ENCODE data around the gene CDH23.
A peak's percentile ranks its signal among the peaks of the same experiment; 100 is the strongest.

Gene CDH23

DNA sequence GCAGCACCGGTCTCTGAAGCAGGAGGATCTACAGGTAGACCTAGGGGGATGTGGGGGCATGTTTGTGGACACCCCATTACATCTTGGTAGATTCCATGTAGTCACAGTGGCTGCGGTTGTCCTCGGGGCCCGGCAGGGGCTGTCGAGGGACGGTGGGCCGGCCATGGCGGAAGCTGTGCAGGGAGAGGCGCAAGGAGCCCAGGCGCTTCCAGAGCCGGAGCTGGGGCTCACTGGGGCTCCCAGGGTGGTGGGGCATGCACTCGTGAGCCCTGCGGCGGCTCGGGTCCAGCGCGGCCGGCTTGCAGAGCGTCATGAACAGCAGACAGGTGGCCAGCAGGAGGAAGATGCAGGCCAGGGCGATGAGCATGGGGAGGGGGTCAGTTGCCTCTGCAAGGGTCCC is 319.1 kb downstream of the CDH23 start:
- peak overlapping the region; percentile 77 for H3K27ac Mint-ChIP-seq
- H3K27me3 Mint-ChIP-seq, result no peaks in the 10 kb centered on the region
- no peaks in the 10 kb centered on the region for H3K36me3 Mint-ChIP-seq (ENCODE audit: low read depth)
- H3K9me3 Mint-ChIP-seq, result no peaks in the 10 kb centered on the region
- H3K4me1 Mint-ChIP-seq (ENCODE audit: low read depth), result peaks cover 54% of the 10 kb centered on the region
- no peak overlapping the region for H3K4me3 Mint-ChIP-seq
- no peak for DNase-seq

GRCh38 chr10:71716426-71716825 is 319.7 kb downstream of the CDH23 start:
- Mint-ChIP-seq H3K27ac (peak overlapping the region; percentile 11), H3K27me3 (no peaks in the 10 kb centered on the region), H3K4me3 (no peak overlapping the region)

GRCh38 chr10:71717056-71717455 is 320.3 kb downstream of the CDH23 start:
- H3K36me3 Mint-ChIP-seq (ENCODE audit: low read depth), result no peaks in the 10 kb centered on the region
- H3K27ac Mint-ChIP-seq, result peak overlapping the region; percentile 40
- no peaks in the 10 kb centered on the region for H3K9me3 Mint-ChIP-seq
- DNase-seq, result no peak
- no peak overlapping the region for H3K4me3 Mint-ChIP-seq
- H3K27me3 Mint-ChIP-seq, result no peaks in the 10 kb centered on the region
- peaks cover 52% of the 10 kb centered on the region for H3K4me1 Mint-ChIP-seq (ENCODE audit: low read depth)

More at GRCh38 chr10:71716426-71716825, 319.7 kb downstream of the CDH23 start:
- Mint-ChIP-seq H3K9me3 (no peaks in the 10 kb centered on the region), H3K36me3 (ENCODE audit: low read depth) (no peaks in the 10 kb centered on the region), H3K4me1 (ENCODE audit: low read depth) (peaks cover 54% of the 10 kb centered on the region)
- DNase-seq, result no peak

DNA sequence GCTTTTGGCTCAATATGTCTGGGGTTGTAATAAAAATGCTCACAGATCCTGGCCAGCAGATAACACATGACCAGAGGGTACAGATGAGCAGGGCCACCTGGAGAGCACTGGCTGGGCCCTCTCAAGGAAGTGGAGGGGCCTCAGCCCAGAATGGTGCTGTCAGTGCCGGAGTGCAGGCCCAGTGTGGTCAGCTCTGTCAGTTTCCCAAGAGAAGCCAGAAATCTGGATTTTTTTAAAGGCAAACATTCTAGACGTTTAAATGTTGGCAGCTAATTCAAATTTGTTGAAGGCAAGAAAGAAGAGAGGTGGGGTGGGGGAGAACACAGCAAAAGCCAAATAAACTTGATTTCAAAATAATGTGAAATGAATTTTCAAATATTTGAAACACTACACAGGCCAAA is 320.8 kb downstream of the CDH23 start:
- H3K27ac Mint-ChIP-seq, result peak overlapping the region; percentile 59

DNA sequence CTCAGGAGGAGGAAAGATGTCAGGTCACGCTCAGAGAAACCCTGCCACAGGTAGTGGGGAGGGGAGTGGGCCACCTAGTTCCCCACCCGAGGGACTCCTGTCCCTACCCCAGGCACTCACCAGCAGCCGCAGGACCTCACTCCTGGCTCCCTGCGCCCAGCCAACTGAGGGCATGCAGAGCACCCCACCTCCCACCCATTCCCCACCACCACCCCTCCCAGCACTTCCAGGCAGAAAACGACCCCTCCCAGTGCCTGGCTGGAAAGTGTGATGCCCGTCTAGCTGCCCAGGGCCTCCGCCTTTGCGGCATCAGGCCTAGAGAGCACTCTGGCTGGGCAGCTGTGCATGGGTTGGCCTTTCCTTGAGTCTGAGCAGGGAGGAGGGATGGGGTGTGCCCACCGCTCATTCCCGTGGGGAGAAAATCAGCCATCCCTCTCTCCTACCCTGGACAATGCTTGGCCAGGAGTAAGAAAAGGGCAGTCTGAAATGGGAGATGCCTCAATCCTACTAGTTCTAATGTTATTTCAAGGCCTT is 321.5 kb downstream of the CDH23 start:
- no peaks in the 10 kb centered on the region for H3K9me3 Mint-ChIP-seq
- H3K4me1 Mint-ChIP-seq (ENCODE audit: low read depth), result peaks cover 50% of the 10 kb centered on the region
- H3K27me3 Mint-ChIP-seq, result no peaks in the 10 kb centered on the region
- H3K27ac Mint-ChIP-seq, result no peak overlapping the region
- H3K36me3 Mint-ChIP-seq (ENCODE audit: low read depth), result no peaks in the 10 kb centered on the region
- no peak overlapping the region for H3K4me3 Mint-ChIP-seq
- no peak for DNase-seq

More for the DNA sequence above, 320.8 kb downstream of the CDH23 start:
- Mint-ChIP-seq H3K9me3 (no peaks in the 10 kb centered on the region), H3K4me3 (no peak overlapping the region), H3K4me1 (ENCODE audit: low read depth) (peaks cover 50% of the 10 kb centered on the region), H3K36me3 (ENCODE audit: low read depth) (no peaks in the 10 kb centered on the region), H3K27me3 (no peaks in the 10 kb centered on the region)
- DNase-seq, result no peak

DNA sequence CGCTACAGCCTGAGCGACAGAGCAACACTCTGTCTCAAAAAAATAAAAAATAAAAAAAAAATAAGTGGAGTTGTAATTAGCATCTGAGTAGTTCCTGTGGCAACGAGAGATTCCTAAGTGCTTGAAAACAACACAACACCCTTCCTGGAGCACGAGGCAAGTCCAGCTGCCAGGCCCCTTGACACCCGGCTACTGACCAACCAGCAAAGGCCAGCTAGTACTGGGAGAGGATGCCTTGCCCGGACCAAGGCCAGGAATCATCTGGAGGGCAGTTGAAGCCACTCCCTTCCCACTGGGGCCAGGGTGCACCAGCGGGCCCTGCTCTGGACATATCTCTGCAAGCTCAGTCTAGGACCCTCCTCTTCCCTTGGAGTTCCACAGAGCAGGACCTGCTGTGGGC is 322.3 kb downstream of the CDH23 start:
- Mint-ChIP-seq H3K4me3 (no peak overlapping the region), H3K27ac (peak overlapping the region; percentile 50), H3K9me3 (no peaks in the 10 kb centered on the region), H3K4me1 (ENCODE audit: low read depth) (peaks cover 50% of the 10 kb centered on the region), H3K27me3 (no peaks in the 10 kb centered on the region), H3K36me3 (ENCODE audit: low read depth) (no peaks in the 10 kb centered on the region)
- no peak for DNase-seq

DNA sequence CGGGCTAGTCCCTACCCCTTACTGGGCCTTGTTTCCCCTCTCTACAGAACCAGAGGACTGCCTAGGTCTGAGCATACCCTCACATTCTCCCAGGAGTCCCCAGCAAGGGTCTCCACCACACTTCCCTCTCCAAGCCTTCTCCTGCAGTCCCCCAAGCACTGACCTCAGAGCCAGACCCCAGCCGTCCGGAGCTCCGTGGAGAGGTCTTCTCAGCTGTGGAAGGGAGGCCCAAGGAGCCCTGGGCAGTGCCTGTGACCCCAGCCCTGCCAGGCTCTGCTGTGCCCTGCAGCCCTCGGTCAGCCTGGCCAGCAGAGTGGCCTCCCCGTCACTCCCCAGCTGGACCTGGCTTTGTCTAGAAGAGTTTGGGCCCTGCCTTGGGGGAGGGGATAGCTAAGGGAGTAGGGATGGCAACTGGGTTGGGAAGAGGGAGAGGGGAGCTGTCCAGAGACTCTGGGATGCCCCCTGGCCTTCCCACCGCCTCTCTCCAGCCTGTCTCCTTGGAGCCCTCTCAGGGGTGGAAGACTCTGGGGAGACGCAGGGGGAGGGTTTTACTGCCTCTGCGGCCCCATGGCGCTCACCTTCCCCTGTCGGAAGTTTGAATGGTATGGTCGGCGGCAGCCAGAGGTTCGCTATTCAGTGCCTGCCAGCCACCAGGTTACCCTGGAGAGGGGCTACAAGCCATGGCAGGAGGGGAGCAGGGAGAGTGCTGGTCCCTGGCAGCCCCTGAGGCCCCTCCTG is 322.9 kb downstream of the CDH23 start, which contains the start of gene C10orf105:
Gene C10orf105, minus strand, starts transcription at position 315 of the 738 bp plus-strand sequence. CDS start 3,441 bp downstream, outside the sequence.
- Mint-ChIP-seq H3K4me1 (ENCODE audit: low read depth) (peaks cover 50% of the 10 kb centered on the region), H3K9me3 (no peaks in the 10 kb centered on the region), H3K27me3 (no peaks in the 10 kb centered on the region), H3K36me3 (ENCODE audit: low read depth) (no peaks in the 10 kb centered on the region), H3K27ac (peak within 1 kb of the TSS; percentile 70), H3K4me3 (no peak within 1 kb of the TSS)
- no peak for DNase-seq

GRCh38 chr10:71720288-71720687 is 323.6 kb downstream of the CDH23 start:
- Mint-ChIP-seq H3K4me1 (ENCODE audit: low read depth) (peaks cover 52% of the 10 kb centered on the region), H3K36me3 (ENCODE audit: low read depth) (no peaks in the 10 kb centered on the region), H3K27ac (peak overlapping the region; percentile 70), H3K4me3 (no peak overlapping the region), H3K9me3 (no peaks in the 10 kb centered on the region), H3K27me3 (no peaks in the 10 kb centered on the region)
- DNase-seq, result no peak

GRCh38 chr10:71721313-71721712 is 324.6 kb downstream of the CDH23 start:
- DNase-seq, result no peak
- peak overlapping the region; percentile 7 for H3K27ac Mint-ChIP-seq

GRCh38 chr10:71722849-71723248 is 326.1 kb downstream of the CDH23 start:
- H3K27ac Mint-ChIP-seq, result peak overlapping the region; percentile 98
- DNase-seq, result no peak
- peaks cover 63% of the 10 kb centered on the region for H3K4me1 Mint-ChIP-seq (ENCODE audit: low read depth)

More at GRCh38 chr10:71721313-71721712, 324.6 kb downstream of the CDH23 start:
- no peak overlapping the region for H3K4me3 Mint-ChIP-seq
- no peaks in the 10 kb centered on the region for H3K9me3 Mint-ChIP-seq
- no peaks in the 10 kb centered on the region for H3K36me3 Mint-ChIP-seq (ENCODE audit: low read depth)
- H3K4me1 Mint-ChIP-seq (ENCODE audit: low read depth), result peaks cover 53% of the 10 kb centered on the region
- H3K27me3 Mint-ChIP-seq, result no peaks in the 10 kb centered on the region

DNA sequence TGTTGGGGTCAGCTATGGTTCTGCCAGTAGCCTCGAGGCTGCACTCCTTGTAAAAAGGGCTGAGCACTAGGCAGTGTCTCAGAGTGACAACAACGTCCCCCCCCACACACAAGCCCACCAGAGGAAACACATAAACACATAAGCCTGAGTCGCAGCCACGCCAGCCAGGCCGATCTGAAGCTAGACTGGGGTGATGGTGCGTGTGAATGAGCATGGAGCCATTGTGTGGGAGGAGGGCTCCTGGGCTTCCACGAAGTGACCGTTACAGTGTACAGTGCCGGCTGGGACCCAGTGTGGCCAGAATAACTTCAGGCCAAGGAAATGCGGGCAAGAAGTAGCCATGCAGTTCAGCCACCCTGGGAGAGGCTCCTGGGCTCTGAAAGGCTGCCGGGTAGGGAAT is 326.6 kb downstream of the CDH23 start:
- H3K4me3 Mint-ChIP-seq, result no peak overlapping the region
- H3K27ac Mint-ChIP-seq, result peak overlapping the region; percentile 98
- H3K36me3 Mint-ChIP-seq (ENCODE audit: low read depth), result no peaks in the 10 kb centered on the region
- no peaks in the 10 kb centered on the region for H3K9me3 Mint-ChIP-seq
- no peaks in the 10 kb centered on the region for H3K27me3 Mint-ChIP-seq
- DNase-seq, result no peak
- peaks cover 68% of the 10 kb centered on the region for H3K4me1 Mint-ChIP-seq (ENCODE audit: low read depth)

More at GRCh38 chr10:71722849-71723248, 326.1 kb downstream of the CDH23 start:
- Mint-ChIP-seq H3K27me3 (no peaks in the 10 kb centered on the region), H3K4me3 (no peak overlapping the region), H3K9me3 (no peaks in the 10 kb centered on the region), H3K36me3 (ENCODE audit: low read depth) (no peaks in the 10 kb centered on the region)

- no peaks in the 10 kb centered on the region for H3K36me3 Mint-ChIP-seq (ENCODE audit: low read depth)
- H3K4me1 Mint-ChIP-seq (ENCODE audit: low read depth), result peaks cover 80% of the 10 kb centered on the region
- peak overlapping the region; percentile 98 for H3K27ac Mint-ChIP-seq
- peak overlapping the region; percentile 16 for H3K4me3 Mint-ChIP-seq
- DNase-seq, result no peak
- H3K9me3 Mint-ChIP-seq, result no peaks in the 10 kb centered on the region
- no peaks in the 10 kb centered on the region for H3K27me3 Mint-ChIP-seq
Measured at GRCh38 chr10:71724539-71724938, 327.8 kb downstream of the CDH23 start.

GRCh38 chr10:71725249-71725648 is 328.5 kb downstream of the CDH23 start:
- H3K4me3 Mint-ChIP-seq, result no peak overlapping the region
- H3K27ac Mint-ChIP-seq, result peak overlapping the region; percentile 98
- peaks cover 85% of the 10 kb centered on the region for H3K4me1 Mint-ChIP-seq (ENCODE audit: low read depth)
- H3K27me3 Mint-ChIP-seq, result no peaks in the 10 kb centered on the region
- DNase-seq, result peak; percentile 51
- H3K36me3 Mint-ChIP-seq (ENCODE audit: low read depth), result no peaks in the 10 kb centered on the region
- H3K9me3 Mint-ChIP-seq, result no peaks in the 10 kb centered on the region

GRCh38 chr10:71725998-71726579 is 329.4 kb downstream of the CDH23 start:
- H3K4me1 Mint-ChIP-seq (ENCODE audit: low read depth), result peaks cover 87% of the 10 kb centered on the region
- DNase-seq, result peak; percentile 85
- H3K27ac Mint-ChIP-seq, result peak overlapping the region; percentile 98
- no peaks in the 10 kb centered on the region for H3K27me3 Mint-ChIP-seq
- H3K4me3 Mint-ChIP-seq, result peak overlapping the region; percentile 64
- no peaks in the 10 kb centered on the region for H3K9me3 Mint-ChIP-seq
- H3K36me3 Mint-ChIP-seq (ENCODE audit: low read depth), result no peaks in the 10 kb centered on the region

- H3K36me3 Mint-ChIP-seq (ENCODE audit: low read depth), result no peaks in the 10 kb centered on the region
- H3K4me1 Mint-ChIP-seq (ENCODE audit: low read depth), result peaks cover 92% of the 10 kb centered on the region
- no peaks in the 10 kb centered on the region for H3K9me3 Mint-ChIP-seq
- no peaks in the 10 kb centered on the region for H3K27me3 Mint-ChIP-seq
- H3K27ac Mint-ChIP-seq, result peak overlapping the region; percentile 98
- no peak for DNase-seq
- peak overlapping the region; percentile 64 for H3K4me3 Mint-ChIP-seq
Measured at GRCh38 chr10:71726580-71727104, 329.9 kb downstream of the CDH23 start.
